T-helper 17 cell (primary cell): ENCODE measurements around the gene QSOX1. TPM values are rescaled to one million over a fixed set of nuclear protein-coding genes. Genes with fewer than 3 reads are reported as not detected.
A peak's percentile ranks its signal among the peaks of the same experiment; 100 is the strongest.

ENCODE experiments used
- ATAC-seq: fragments of 150-1000 bp; cut with Tn5 transposase; 2 replicates; pipeline ENCODE4 v1.10.0; 2021; ENCODE audit warnings: mild to moderate bottlenecking, moderate library complexity
- DNase-seq, 3 donors: peaks; one replicate each; pipeline versions ENCODE4 v3.0.0 to v3.0.0-alpha.2; 2020 to 2021
- H3K9me3 ChIP-seq: one replicate; pipeline ENCODE4 v1.7.0; 2013; ENCODE audit warnings: low read length, mild to moderate bottlenecking; ENCODE audit not compliant: control insufficient read depth, poor library complexity, severe bottlenecking
- H3K27ac Mint-ChIP-seq: one replicate; pipeline ENCODE4 v1.8.0; 2022; ENCODE audit warnings: mild to moderate bottlenecking, moderate library complexity, mixed read lengths
- H3K27me3 Mint-ChIP-seq: one replicate; pipeline ENCODE4 v1.8.0; 2022; ENCODE audit warnings: mixed read lengths
- H3K36me3 Mint-ChIP-seq: one replicate; pipeline ENCODE4 v1.8.0; 2022; ENCODE audit warnings: low read depth, mixed read lengths
- H3K4me1 Mint-ChIP-seq: one replicate; pipeline ENCODE4 v1.8.0; 2022; ENCODE audit warnings: mild to moderate bottlenecking, mixed read lengths
- H3K4me3 Mint-ChIP-seq: one replicate; pipeline ENCODE4 v1.8.0; 2022; ENCODE audit warnings: mild to moderate bottlenecking, moderate library complexity, mixed read lengths
- total RNA-seq, 4 donors: library from RNA in 2 of 4; stranded (reverse) in 2 of 4; gene quantifications; one replicate each; pipeline ENCODE4 v1.2.3 and lab custom pipeline; 2022 to 2026

The QSOX1 gene
- total RNA-seq, 2 donors from 2014 or later: 22.0 to 25.0 TPM

- ATAC-seq (no peak), DNase-seq (no peak)
- peaks cover 15% of the 10 kb centered on the region for H3K4me1 Mint-ChIP-seq
- H3K27ac Mint-ChIP-seq: no peak overlapping the region
- no peaks in the 10 kb centered on the region for H3K36me3 Mint-ChIP-seq
- peaks cover 82% of the 10 kb centered on the region for H3K27me3 Mint-ChIP-seq
- H3K4me3 Mint-ChIP-seq: peak overlapping the region; percentile 75
- H3K9me3 ChIP-seq: no peaks in the 10 kb centered on the region
Measured at GRCh38 chr1:180234369-180235076, 79.9 kb downstream of the QSOX1 start.

- Mint-ChIP-seq H3K4me1 (peaks cover 15% of the 10 kb centered on the region), H3K27me3 (peaks cover 87% of the 10 kb centered on the region), H3K27ac (no peak overlapping the region), H3K4me3 (peak overlapping the region; percentile 75), H3K36me3 (no peaks in the 10 kb centered on the region)
- DNase-seq (no peak), ATAC-seq (no peak)
- no peaks in the 10 kb centered on the region for H3K9me3 ChIP-seq
Measured at GRCh38 chr1:180235077-180235501, 80.4 kb downstream of the QSOX1 start.

- no peak overlapping the region for H3K27ac Mint-ChIP-seq
- H3K4me3 Mint-ChIP-seq: peak overlapping the region; percentile 75
- no peaks in the 10 kb centered on the region for H3K9me3 ChIP-seq
- no peak for DNase-seq
- no peaks in the 10 kb centered on the region for H3K36me3 Mint-ChIP-seq
- peaks cover 15% of the 10 kb centered on the region for H3K4me1 Mint-ChIP-seq
- peaks cover 93% of the 10 kb centered on the region for H3K27me3 Mint-ChIP-seq
- ATAC-seq: no peak
Measured at GRCh38 chr1:180235502-180236239, 81.0 kb downstream of the QSOX1 start.

GRCh38 chr1:180236698-180237509, 82.2 kb downstream of the QSOX1 start:
- peaks cover 11% of the 10 kb centered on the region for H3K4me1 Mint-ChIP-seq

GRCh38 chr1:180237869-180238476, 83.3 kb downstream of the QSOX1 start:
- H3K4me3 Mint-ChIP-seq: no peak overlapping the region

More at GRCh38 chr1:180236698-180237509, 82.2 kb downstream of the QSOX1 start:
- H3K9me3 ChIP-seq: no peaks in the 10 kb centered on the region
- DNase-seq: no peak
- Mint-ChIP-seq H3K27ac (no peak overlapping the region), H3K27me3 (peaks cover 100% of the 10 kb centered on the region), H3K4me3 (peak overlapping the region; percentile 25), H3K36me3 (no peaks in the 10 kb centered on the region)
- ATAC-seq: no peak

GRCh38 chr1:180238675-180239074, 84.0 kb downstream of the QSOX1 start:
- ATAC-seq: no peak
- no peak overlapping the region for H3K4me3 Mint-ChIP-seq
- no peak for DNase-seq
- no peak overlapping the region for H3K27ac Mint-ChIP-seq
- H3K9me3 ChIP-seq: no peaks in the 10 kb centered on the region
- H3K36me3 Mint-ChIP-seq: no peaks in the 10 kb centered on the region
- H3K27me3 Mint-ChIP-seq: peaks cover 96% of the 10 kb centered on the region
- peaks cover 13% of the 10 kb centered on the region for H3K4me1 Mint-ChIP-seq

More at GRCh38 chr1:180237869-180238476, 83.3 kb downstream of the QSOX1 start:
- H3K27ac Mint-ChIP-seq: no peak overlapping the region
- ATAC-seq: no peak
- peaks cover 13% of the 10 kb centered on the region for H3K4me1 Mint-ChIP-seq
- H3K27me3 Mint-ChIP-seq: peaks cover 100% of the 10 kb centered on the region
- no peaks in the 10 kb centered on the region for H3K36me3 Mint-ChIP-seq
- H3K9me3 ChIP-seq: no peaks in the 10 kb centered on the region
- DNase-seq: no peak

- H3K27ac Mint-ChIP-seq: no peak overlapping the region
- peaks cover 10% of the 10 kb centered on the region for H3K4me1 Mint-ChIP-seq
Measured at GRCh38 chr1:180239145-180240096, 84.8 kb downstream of the QSOX1 start.

GRCh38 chr1:180241716-180242544, 87.3 kb downstream of the QSOX1 start:
- H3K27me3 Mint-ChIP-seq: peaks cover 89% of the 10 kb centered on the region
- H3K27ac Mint-ChIP-seq: no peak overlapping the region
- ATAC-seq (no peak), DNase-seq (no peak)
- peaks cover 3% of the 10 kb centered on the region for H3K4me1 Mint-ChIP-seq
- no peak overlapping the region for H3K4me3 Mint-ChIP-seq
- no peaks in the 10 kb centered on the region for H3K36me3 Mint-ChIP-seq
- H3K9me3 ChIP-seq: no peaks in the 10 kb centered on the region

More at GRCh38 chr1:180239145-180240096, 84.8 kb downstream of the QSOX1 start:
- H3K9me3 ChIP-seq: no peaks in the 10 kb centered on the region
- ATAC-seq: no peak
- DNase-seq: no peak
- H3K27me3 Mint-ChIP-seq: peaks cover 94% of the 10 kb centered on the region
- H3K4me3 Mint-ChIP-seq: no peak overlapping the region
- no peaks in the 10 kb centered on the region for H3K36me3 Mint-ChIP-seq

- Mint-ChIP-seq H3K4me1 (peaks cover 6% of the 10 kb centered on the region), H3K27me3 (peaks cover 75% of the 10 kb centered on the region), H3K36me3 (no peaks in the 10 kb centered on the region), H3K27ac (no peak overlapping the region), H3K4me3 (no peak overlapping the region)
- ATAC-seq: no peak
- H3K9me3 ChIP-seq: no peaks in the 10 kb centered on the region
- DNase-seq: no peak
Measured at GRCh38 chr1:180243517-180244221, 89.0 kb downstream of the QSOX1 start.

GRCh38 chr1:180244840-180245239, 90.2 kb downstream of the QSOX1 start:
- no peak overlapping the region for H3K27ac Mint-ChIP-seq
- H3K36me3 Mint-ChIP-seq: no peaks in the 10 kb centered on the region
- no peak overlapping the region for H3K4me3 Mint-ChIP-seq
- DNase-seq (no peak), ATAC-seq (no peak)
- peaks cover 73% of the 10 kb centered on the region for H3K27me3 Mint-ChIP-seq
- no peaks in the 10 kb centered on the region for H3K9me3 ChIP-seq
- H3K4me1 Mint-ChIP-seq: peaks cover 6% of the 10 kb centered on the region

- H3K9me3 ChIP-seq: no peaks in the 10 kb centered on the region
Measured at GRCh38 chr1:180246579-180246978, 91.9 kb downstream of the QSOX1 start.

More at GRCh38 chr1:180246579-180246978, 91.9 kb downstream of the QSOX1 start:
- Mint-ChIP-seq H3K4me3 (no peak overlapping the region), H3K27ac (no peak overlapping the region), H3K27me3 (peaks cover 70% of the 10 kb centered on the region), H3K4me1 (peaks cover 6% of the 10 kb centered on the region), H3K36me3 (no peaks in the 10 kb centered on the region)
- ATAC-seq: no peak
- DNase-seq: no peak
